HL-60 (cell line): ENCODE data around the gene LCE3B.

Source experiments
- DNase-seq, 2 experiments: peaks; one replicate each; pipeline ENCODE4 v3.0.0-alpha.2; 2010 to 2020; ENCODE audit warnings: low read depth in 1 of 2, low spot score in 1 of 2
- H3K27ac ChIP-seq: fragments of 250-450 bp; sonication (Bioruptor Pico); replicated peaks from 2 replicates; pipeline ENCODE4 v1.5.1; 2020; ENCODE audit warnings: mild to moderate bottlenecking, moderate library complexity
- H3K27me3 ChIP-seq: fragments of 250-450 bp; sonication (Bioruptor Pico); 2 replicates; pipeline ENCODE4 v1.5.1; 2021; ENCODE audit warnings: mild to moderate bottlenecking, moderate library complexity; ENCODE audit not compliant: insufficient read depth, poor library complexity, severe bottlenecking
- H3K4me3 ChIP-seq: replicated peaks from 2 replicates; pipeline ENCODE4 v1.5.1; 2011; ENCODE audit warnings: mild to moderate bottlenecking, control low read depth, low read length; ENCODE audit not compliant: insufficient read depth
- GABPA ChIP-seq: IDR thresholded peaks from 2 replicates; pipeline ENCODE4 v1.6.1; 2012; ENCODE audit warnings: low read depth
- POLR2AphosphoS5 ChIP-seq: IDR thresholded peaks from 2 replicates; pipeline ENCODE4 v1.6.1; 2012; ENCODE audit warnings: low read depth
- SPI1 ChIP-seq: IDR thresholded peaks from 2 replicates; pipeline ENCODE4 v1.6.1; 2012; ENCODE audit warnings: low read depth, mild to moderate bottlenecking, borderline replicate concordance
- TF ChIP-seq, protein P1 (sequence below): IDR thresholded peaks from one replicate; pipeline ENCODE4 v1.5.1; 2011; ENCODE audit warnings: low read length, control low read depth, inconsistent platforms; ENCODE audit not compliant: insufficient read depth
- TF ChIP-seq, protein P2 (sequence below): IDR thresholded peaks from 2 replicates; pipeline ENCODE4 v1.6.1; 2012; ENCODE audit warnings: low read depth; ENCODE audit not compliant: insufficient replicate concordance

LCE3B gene

DNA sequence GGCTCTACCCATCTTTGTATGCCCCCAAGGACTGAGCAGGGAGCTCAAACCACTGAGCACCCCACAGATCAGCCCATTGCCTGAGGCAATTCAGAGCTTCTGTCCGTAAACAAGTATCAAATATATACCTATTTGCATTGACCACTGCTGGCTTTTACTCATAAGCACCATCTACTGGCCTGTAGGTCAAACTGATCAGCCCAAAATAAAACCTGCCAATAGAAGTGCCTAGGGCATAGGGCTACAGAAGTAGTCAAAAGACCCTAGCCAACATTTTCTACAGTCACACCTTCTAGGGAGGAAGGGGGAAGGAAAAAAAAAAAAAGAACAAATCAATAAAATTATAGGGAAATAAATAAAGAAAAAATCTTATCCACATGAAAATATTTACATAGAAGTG, 28.0 kb upstream of the LCE3B start:
- H3K4me3 ChIP-seq = no peak overlapping the region
- H3K27ac ChIP-seq = no peak overlapping the region
- TF ChIP-seq, protein P1, sequence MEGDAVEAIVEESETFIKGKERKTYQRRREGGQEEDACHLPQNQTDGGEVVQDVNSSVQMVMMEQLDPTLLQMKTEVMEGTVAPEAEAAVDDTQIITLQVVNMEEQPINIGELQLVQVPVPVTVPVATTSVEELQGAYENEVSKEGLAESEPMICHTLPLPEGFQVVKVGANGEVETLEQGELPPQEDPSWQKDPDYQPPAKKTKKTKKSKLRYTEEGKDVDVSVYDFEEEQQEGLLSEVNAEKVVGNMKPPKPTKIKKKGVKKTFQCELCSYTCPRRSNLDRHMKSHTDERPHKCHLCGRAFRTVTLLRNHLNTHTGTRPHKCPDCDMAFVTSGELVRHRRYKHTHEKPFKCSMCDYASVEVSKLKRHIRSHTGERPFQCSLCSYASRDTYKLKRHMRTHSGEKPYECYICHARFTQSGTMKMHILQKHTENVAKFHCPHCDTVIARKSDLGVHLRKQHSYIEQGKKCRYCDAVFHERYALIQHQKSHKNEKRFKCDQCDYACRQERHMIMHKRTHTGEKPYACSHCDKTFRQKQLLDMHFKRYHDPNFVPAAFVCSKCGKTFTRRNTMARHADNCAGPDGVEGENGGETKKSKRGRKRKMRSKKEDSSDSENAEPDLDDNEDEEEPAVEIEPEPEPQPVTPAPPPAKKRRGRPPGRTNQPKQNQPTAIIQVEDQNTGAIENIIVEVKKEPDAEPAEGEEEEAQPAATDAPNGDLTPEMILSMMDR = no peak
- TF ChIP-seq, protein P2, sequence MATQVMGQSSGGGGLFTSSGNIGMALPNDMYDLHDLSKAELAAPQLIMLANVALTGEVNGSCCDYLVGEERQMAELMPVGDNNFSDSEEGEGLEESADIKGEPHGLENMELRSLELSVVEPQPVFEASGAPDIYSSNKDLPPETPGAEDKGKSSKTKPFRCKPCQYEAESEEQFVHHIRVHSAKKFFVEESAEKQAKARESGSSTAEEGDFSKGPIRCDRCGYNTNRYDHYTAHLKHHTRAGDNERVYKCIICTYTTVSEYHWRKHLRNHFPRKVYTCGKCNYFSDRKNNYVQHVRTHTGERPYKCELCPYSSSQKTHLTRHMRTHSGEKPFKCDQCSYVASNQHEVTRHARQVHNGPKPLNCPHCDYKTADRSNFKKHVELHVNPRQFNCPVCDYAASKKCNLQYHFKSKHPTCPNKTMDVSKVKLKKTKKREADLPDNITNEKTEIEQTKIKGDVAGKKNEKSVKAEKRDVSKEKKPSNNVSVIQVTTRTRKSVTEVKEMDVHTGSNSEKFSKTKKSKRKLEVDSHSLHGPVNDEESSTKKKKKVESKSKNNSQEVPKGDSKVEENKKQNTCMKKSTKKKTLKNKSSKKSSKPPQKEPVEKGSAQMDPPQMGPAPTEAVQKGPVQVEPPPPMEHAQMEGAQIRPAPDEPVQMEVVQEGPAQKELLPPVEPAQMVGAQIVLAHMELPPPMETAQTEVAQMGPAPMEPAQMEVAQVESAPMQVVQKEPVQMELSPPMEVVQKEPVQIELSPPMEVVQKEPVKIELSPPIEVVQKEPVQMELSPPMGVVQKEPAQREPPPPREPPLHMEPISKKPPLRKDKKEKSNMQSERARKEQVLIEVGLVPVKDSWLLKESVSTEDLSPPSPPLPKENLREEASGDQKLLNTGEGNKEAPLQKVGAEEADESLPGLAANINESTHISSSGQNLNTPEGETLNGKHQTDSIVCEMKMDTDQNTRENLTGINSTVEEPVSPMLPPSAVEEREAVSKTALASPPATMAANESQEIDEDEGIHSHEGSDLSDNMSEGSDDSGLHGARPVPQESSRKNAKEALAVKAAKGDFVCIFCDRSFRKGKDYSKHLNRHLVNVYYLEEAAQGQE = no peak
- TF ChIP-seq SPI1 (no peak), GABPA (no peak), POLR2AphosphoS5 (no peak)
- DNase-seq = no peak
- no peaks in the 10 kb centered on the region for H3K27me3 ChIP-seq

DNA sequence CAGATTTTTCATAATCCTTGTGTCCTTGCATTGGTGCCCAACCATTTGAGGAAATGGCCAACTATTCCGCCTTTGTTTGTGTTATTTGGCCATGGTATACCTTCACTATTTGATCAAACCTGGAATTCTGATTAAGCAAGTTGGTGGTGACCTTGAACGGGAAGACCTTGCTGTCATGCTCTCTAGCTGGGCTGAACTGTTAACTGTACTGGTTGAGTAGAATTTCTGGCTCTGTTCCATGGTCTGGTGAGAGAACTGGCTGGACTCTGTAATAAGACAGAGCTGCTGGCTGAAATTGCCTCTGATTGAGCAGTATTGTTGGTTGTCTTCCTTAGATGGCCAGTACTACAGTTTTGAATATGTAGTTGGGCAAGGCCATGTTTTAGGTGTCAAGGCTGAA, 16.6 kb upstream of the LCE3B start:
- TF ChIP-seq POLR2AphosphoS5 (no peak), SPI1 (no peak), GABPA (no peak)
- TF ChIP-seq, protein P1 = no peak
- TF ChIP-seq, protein P2 = no peak
- H3K4me3 ChIP-seq = no peak overlapping the region

DNA sequence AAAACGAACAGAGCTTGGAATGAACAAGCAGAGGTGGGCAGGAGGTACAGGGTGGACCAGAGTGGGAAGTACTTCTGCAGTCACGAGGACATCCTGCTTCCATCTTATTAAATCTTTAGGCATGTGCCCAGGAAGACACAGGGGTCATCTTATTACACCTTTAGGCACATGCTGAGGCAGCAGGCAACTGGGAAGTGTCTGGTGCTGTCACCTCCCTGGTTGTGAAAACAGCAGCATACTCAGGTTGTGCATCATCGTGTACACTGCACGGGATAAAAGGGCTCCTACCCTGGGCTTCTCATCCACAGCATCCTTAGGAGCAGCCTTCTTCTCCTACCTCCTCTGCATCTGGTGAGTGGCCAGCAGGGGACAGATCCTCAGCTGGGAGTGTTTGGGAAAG, 13.7 kb upstream of the LCE3B start, which contains the start of gene LCE3C:
Gene LCE3C, plus strand, starts transcription at position 301 of the 400 bp plus-strand sequence. CDS start 498 bp downstream, outside the sequence.
- DNase-seq = no peak
- Histone ChIP-seq H3K27me3 (no peaks in the 10 kb centered on the region), H3K4me3 (no peak within 1 kb of the TSS), H3K27ac (no peak within 1 kb of the TSS)
- TF ChIP-seq, protein P2 = no peak
- TF ChIP-seq GABPA = no peak
- TF ChIP-seq, protein P1 = no peak

More for the DNA sequence above, 16.6 kb upstream of the LCE3B start:
- Histone ChIP-seq H3K27ac (no peak overlapping the region), H3K27me3 (no peaks in the 10 kb centered on the region)
- DNase-seq = no peak
